Naive thymus-derived CD4-positive, alpha-beta T cell (primary cell): ENCODE measurements around the gene SPSB3. TPM values are rescaled to one million over a fixed set of nuclear protein-coding genes. Genes with fewer than 3 reads are reported as not detected.

Experiments used
- ATAC-seq: fragments of 150-1000 bp; cut with Tn5 transposase; 2 replicates; pipeline ENCODE4 v1.10.0; 2021; ENCODE audit warnings: mild to moderate bottlenecking, moderate library complexity
- CTCF ChIA-PET: fragments of 350-600 bp; sonication (Branson Sonifier 250); formaldehyde crosslinking; loops from one replicate; lab custom pipeline; 2021; ENCODE audit warnings: antibody characterized with exemption; lab: Charles Lee
- POLR2A ChIA-PET: fragments of 350-600 bp; sonication (Branson Sonifier 250); formaldehyde crosslinking; loops from one replicate; lab custom pipeline; 2021; ENCODE audit warnings: antibody characterized with exemption, inconsistent platforms; lab: Charles Lee
- DNase-seq, 9 donors: peaks; one replicate each; pipeline versions ENCODE4 v3.0.0 to v3.0.0-alpha.2; 2020 to 2022; ENCODE audit warnings: mixed read lengths in 1 of 9
- H3K27ac ChIP-seq: one replicate; pipeline ENCODE4 v1.7.0; 2013; ENCODE audit warnings: mild to moderate bottlenecking, low read depth, low read length, moderate library complexity
- H3K27me3 ChIP-seq, 2 donors: one replicate each; pipeline ENCODE4 v1.7.0; 2013; ENCODE audit warnings: low read length in 2 of 2, mild to moderate bottlenecking in 2 of 2, moderate library complexity in 2 of 2; ENCODE audit not compliant: control insufficient read depth in 2 of 2, insufficient read depth in 2 of 2
- H3K36me3 ChIP-seq, 3 experiments: 1 replicate in 2 of 3; 2 replicates in 1 of 3; pipeline ENCODE4 v1.7.0; 2013; ENCODE audit warnings: low read length in 3 of 3, mild to moderate bottlenecking in 3 of 3, moderate library complexity in 1 of 3; ENCODE audit not compliant: insufficient read depth in 3 of 3, control insufficient read depth in 2 of 3
- H3K4me1 ChIP-seq, 2 donors: one replicate each; pipeline ENCODE4 v1.7.0; 2013; ENCODE audit warnings: low read length in 2 of 2, mild to moderate bottlenecking in 2 of 2, moderate library complexity in 1 of 2; ENCODE audit not compliant: control insufficient read depth in 2 of 2, insufficient read depth in 2 of 2
- H3K4me3 ChIP-seq: 2 replicates; pipeline ENCODE4 v1.7.0; 2013; ENCODE audit warnings: mild to moderate bottlenecking, low read length
- H3K9me3 ChIP-seq, 3 experiments: 1 replicate in 2 of 3; 2 replicates in 1 of 3; pipeline ENCODE4 v1.7.0; 2013; ENCODE audit warnings: low read length in 3 of 3; ENCODE audit not compliant: control insufficient read depth in 2 of 3
- H3K27ac Mint-ChIP-seq, 9 donors: one replicate each; pipeline ENCODE4 v1.8.0; 2020 to 2022; ENCODE audit warnings: mixed read lengths in 9 of 9, mild to moderate bottlenecking in 8 of 9, moderate library complexity in 5 of 9, inconsistent platforms in 2 of 9
- H3K27me3 Mint-ChIP-seq, 5 donors: one replicate each; pipeline ENCODE4 v1.8.0; 2021 to 2022; ENCODE audit warnings: mixed read lengths in 5 of 5, mild to moderate bottlenecking in 1 of 5
- H3K36me3 Mint-ChIP-seq, 5 donors: one replicate each; pipeline ENCODE4 v1.8.0; 2020 to 2022; ENCODE audit warnings: mixed read lengths in 5 of 5, mild to moderate bottlenecking in 3 of 5, inconsistent platforms in 1 of 5
- H3K4me1 Mint-ChIP-seq, 7 donors: one replicate each; pipeline ENCODE4 v1.8.0; 2020 to 2022; ENCODE audit warnings: mixed read lengths in 7 of 7, mild to moderate bottlenecking in 3 of 7, inconsistent platforms in 1 of 7
- H3K4me3 Mint-ChIP-seq, 10 donors: one replicate each; pipeline ENCODE4 v1.8.0; 2020 to 2022; ENCODE audit warnings: mild to moderate bottlenecking in 10 of 10, mixed read lengths in 10 of 10, moderate library complexity in 6 of 10, inconsistent platforms in 2 of 10
- H3K9me3 Mint-ChIP-seq, 11 donors: one replicate each; pipeline ENCODE4 v1.8.0; 2020 to 2022; ENCODE audit warnings: mixed read lengths in 11 of 11, mild to moderate bottlenecking in 4 of 11, inconsistent platforms in 1 of 11, moderate library complexity in 1 of 11
- intact Hi-C, 2 donors: fragments of 100-400 bp; cut with micrococcal nuclease; formaldehyde crosslinking; loops; one replicate each; pipeline ENCODE4 v1.15.1; 2023
- polyA plus RNA-seq, 2 donors: library from polyadenylated mRNA; unstranded; fragments of 300-500 nt; fragmentation: Illumina TruSeq; gene quantifications; one replicate each; pipeline ENCODE4 v1.2.3, GENCODE V29; 2021
- total RNA-seq, 6 experiments: library from RNA in 5 of 6; stranded (reverse) in 5 of 6; gene quantifications; 1 replicate in 5 of 6; 2 replicates in 1 of 6; pipeline ENCODE4 v1.2.3 and lab custom pipeline; 2021 to 2026

The SPSB3 gene
- total and polyA plus RNA-seq, 7 experiments from 2014 or later = 38.2 to 127 (median 67.0) TPM

DNA sequence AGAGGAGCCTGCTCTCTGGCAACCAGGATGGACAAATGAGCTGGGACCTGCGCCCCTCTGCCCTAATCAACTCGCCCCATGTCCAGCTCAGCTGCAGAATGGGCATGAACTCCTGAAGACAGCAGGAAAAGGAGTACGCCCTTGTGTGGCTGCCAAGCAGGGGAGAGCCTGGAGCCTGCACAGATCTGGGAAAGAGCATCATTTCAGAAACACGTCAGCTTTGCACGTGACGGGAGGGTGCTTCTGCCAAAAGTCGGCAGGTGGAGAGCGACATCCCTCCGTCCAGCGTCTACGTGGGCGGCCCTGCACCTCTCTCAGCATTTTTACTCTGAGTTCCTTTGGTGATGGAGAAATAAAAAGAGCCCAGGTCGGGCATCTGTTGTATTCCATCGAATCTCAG is 29.5 kb downstream of the SPSB3 start:
- POLR2A ChIA-PET = no interaction called here
- intact Hi-C loops = no loop called here
- Histone ChIP-seq H3K9me3 (no peaks in the 10 kb centered on the region), H3K4me3 (no peak overlapping the region), H3K4me1 (no peaks in the 10 kb centered on the region), H3K36me3 (peaks cover 0 to 66% (median 4%) of the 10 kb centered on the region in 3 experiments), H3K27ac (no peak overlapping the region), H3K27me3 (no peaks in the 10 kb centered on the region)
- H3K4me1 Mint-ChIP-seq = peaks cover 0 to 19% (median 14%) of the 10 kb centered on the region in 7 donors
- H3K36me3 Mint-ChIP-seq = peaks cover 0 to 22% (median 0%) of the 10 kb centered on the region in 5 donors
- ATAC-seq = no peak
- H3K27me3 Mint-ChIP-seq = no peaks in the 10 kb centered on the region
- H3K9me3 Mint-ChIP-seq = no peaks in the 10 kb centered on the region
- H3K27ac Mint-ChIP-seq = no peak overlapping the region
- H3K4me3 Mint-ChIP-seq = no peak overlapping the region
- CTCF ChIA-PET = no interaction called here
- no peak for DNase-seq

DNA sequence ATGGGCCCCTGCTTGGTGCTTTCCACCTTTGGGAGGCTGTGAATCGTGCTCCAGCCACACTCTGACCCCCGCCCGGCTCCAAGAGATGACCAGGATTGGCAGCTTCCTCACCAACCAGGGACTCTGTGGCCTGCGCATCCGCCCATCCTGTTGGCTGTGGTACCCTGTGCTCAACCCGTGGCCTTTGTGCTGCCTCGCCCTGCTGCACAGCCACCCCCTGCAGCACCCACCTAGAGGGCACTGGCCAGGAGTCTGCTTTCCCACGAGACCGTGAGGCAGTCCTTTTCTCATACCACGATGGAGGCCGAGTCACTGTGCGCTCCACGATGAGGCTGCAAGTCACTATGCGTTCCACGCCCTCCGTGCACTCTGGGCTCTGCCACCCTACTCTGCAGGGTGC is 30.4 kb downstream of the SPSB3 start:
- H3K4me1 ChIP-seq = no peaks in the 10 kb centered on the region
- no peaks in the 10 kb centered on the region for H3K9me3 Mint-ChIP-seq
- CTCF ChIA-PET = no interaction called here
- H3K9me3 ChIP-seq = no peaks in the 10 kb centered on the region
- H3K27ac Mint-ChIP-seq = no peak overlapping the region
- H3K27me3 Mint-ChIP-seq = no peaks in the 10 kb centered on the region
- H3K4me3 Mint-ChIP-seq = no peak overlapping the region
- intact Hi-C loops = no loop called here
- H3K4me3 ChIP-seq = no peak overlapping the region
- ATAC-seq (no peak), DNase-seq (no peak)
- H3K27me3 ChIP-seq = no peaks in the 10 kb centered on the region
- H3K36me3 Mint-ChIP-seq = peaks cover 0 to 22% (median 0%) of the 10 kb centered on the region in 5 donors
- POLR2A ChIA-PET = no interaction called here
- H3K36me3 ChIP-seq = peaks cover 0 to 69% (median 5%) of the 10 kb centered on the region in 3 experiments
- H3K27ac ChIP-seq = no peak overlapping the region
- peaks cover 0 to 12% (median 7%) of the 10 kb centered on the region in 7 donors for H3K4me1 Mint-ChIP-seq

DNA sequence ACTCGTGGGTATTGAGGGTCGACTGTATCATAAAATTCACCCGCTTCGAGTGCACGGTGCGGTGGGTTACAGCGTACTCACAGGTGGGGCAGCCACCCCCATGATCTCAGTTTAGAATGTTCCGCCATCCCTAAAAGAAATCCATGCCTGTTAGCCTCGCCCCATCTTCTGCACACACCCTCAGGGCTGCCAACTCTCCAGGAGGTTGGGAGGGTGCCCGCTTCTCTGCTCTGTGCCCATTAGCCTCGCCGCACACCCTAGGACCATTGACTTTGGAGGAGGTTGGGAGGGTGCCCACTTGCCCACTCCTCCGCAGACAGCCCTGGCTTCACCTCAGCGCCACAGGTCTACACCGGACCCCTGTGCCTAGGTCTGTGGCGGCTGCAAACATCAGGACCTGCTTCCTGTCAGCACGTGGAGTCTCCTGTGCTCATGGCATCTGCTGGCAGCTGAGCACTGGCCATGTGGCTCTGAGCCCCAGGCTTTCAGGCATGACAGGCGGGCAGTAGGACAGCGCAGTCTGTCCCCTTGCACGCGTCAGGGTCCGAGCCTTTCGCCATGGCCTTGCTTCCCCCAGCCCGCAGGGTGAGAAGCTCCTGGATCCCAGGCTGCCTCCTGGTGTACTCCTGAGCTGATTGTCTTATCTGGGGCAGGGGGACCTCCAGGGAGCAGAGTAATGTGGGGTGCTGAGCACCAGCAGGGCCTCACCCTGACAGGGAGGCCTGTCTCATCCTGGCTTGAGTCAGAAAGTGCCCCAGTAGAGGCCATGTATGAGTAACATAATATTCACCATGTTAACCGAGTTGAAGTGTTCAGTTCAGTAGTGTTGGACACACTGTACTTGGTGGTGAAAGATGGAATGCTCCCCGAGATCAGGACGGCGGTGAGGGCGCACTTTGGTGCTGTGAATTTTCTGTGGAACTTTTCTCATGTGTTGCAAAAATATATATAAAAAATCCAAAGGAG is 32.9 kb downstream of the SPSB3 start:
- no peak overlapping the region for H3K4me3 Mint-ChIP-seq
- peaks cover 0 to 25% (median 3%) of the 10 kb centered on the region in 5 donors for H3K36me3 Mint-ChIP-seq
- CTCF ChIA-PET = interaction anchor here (0.7 kb wide), 1 partner anchor 51 kb away, joined by 3 read pairs; no protein-coding TSS in a partner anchor
- Histone ChIP-seq H3K36me3 (peaks cover 5 to 84% (median 5%) of the 10 kb centered on the region in 3 experiments), H3K27ac (no peak overlapping the region), H3K4me1 (no peaks in the 10 kb centered on the region), H3K4me3 (no peak overlapping the region), H3K9me3 (no peaks in the 10 kb centered on the region), H3K27me3 (no peaks in the 10 kb centered on the region)
- POLR2A ChIA-PET = no interaction called here
- H3K4me1 Mint-ChIP-seq = peaks cover 0 to 3% (median 0%) of the 10 kb centered on the region in 7 donors
- DNase-seq (no peak), ATAC-seq (no peak)
- intact Hi-C loops = no loop called here
- peak overlapping the region in 1 of 9 donors; percentile 56 for H3K27ac Mint-ChIP-seq
- no peaks in the 10 kb centered on the region for H3K27me3 Mint-ChIP-seq
- no peaks in the 10 kb centered on the region for H3K9me3 Mint-ChIP-seq

DNA sequence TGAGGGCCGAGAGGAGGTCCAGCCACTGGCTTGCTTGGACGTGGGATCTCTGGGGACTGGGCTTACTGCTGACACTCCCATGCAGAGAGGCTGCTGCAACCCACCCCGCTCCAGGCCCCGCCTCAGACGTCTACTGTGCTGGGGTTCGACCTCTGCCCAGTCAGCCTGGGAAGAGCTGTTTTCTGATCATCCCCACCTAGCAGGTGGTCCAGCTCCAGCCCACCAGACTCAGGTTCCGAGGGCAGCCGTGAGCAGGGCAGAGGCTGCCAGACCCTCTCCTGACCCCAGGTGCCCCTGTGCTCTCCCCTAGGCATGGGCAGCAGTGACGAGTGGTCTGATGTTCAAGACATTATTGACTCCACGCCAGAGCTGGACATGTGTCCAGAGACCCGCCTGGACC is 34.4 kb downstream of the SPSB3 start:
- CTCF ChIA-PET = no interaction called here
- no peak overlapping the region for H3K27ac Mint-ChIP-seq
- Histone ChIP-seq H3K4me1 (no peaks in the 10 kb centered on the region), H3K4me3 (no peak overlapping the region), H3K27ac (no peak overlapping the region), H3K9me3 (no peaks in the 10 kb centered on the region), H3K27me3 (no peaks in the 10 kb centered on the region), H3K36me3 (peaks cover 5 to 91% (median 5%) of the 10 kb centered on the region in 3 experiments)
- POLR2A ChIA-PET = no interaction called here
- ATAC-seq = no peak
- no peak for DNase-seq
- H3K4me1 Mint-ChIP-seq = peaks cover 0 to 3% (median 0%) of the 10 kb centered on the region in 7 donors
- H3K9me3 Mint-ChIP-seq = no peaks in the 10 kb centered on the region
- intact Hi-C loops = no loop called here
- no peak overlapping the region for H3K4me3 Mint-ChIP-seq
- peaks cover 0 to 25% (median 3%) of the 10 kb centered on the region in 5 donors for H3K36me3 Mint-ChIP-seq
- no peaks in the 10 kb centered on the region for H3K27me3 Mint-ChIP-seq

DNA sequence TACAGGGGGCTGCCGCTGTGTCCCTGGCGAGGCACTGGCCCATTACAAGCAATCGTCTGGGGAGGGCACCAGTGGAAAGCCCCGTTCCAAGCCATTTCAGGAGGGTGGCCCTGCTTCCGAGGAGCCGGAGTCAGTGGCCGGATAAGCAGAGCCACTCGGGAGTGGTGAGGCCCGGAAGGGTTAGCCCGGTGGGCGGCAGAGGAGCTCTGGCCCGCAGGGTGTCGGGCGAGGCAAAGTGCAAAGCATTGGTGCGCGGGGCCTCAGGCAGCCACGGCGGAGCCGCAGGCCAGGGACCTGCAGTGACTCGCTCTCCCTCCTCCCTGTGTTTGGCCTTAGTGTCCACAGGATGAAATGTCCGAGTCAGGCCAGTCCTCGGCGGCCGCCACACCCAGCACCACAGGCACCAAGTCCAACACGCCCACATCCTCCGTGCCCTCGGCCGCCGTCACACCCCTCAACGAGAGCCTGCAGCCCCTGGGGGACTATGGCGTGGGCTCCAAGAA is 35.6 kb downstream of the SPSB3 start:
- no peak overlapping the region for H3K4me3 Mint-ChIP-seq
- H3K36me3 Mint-ChIP-seq = peaks cover 0 to 18% (median 3%) of the 10 kb centered on the region in 5 donors
- no peak overlapping the region for H3K27ac Mint-ChIP-seq
- ATAC-seq = no peak
- Histone ChIP-seq H3K4me3 (no peak overlapping the region), H3K36me3 (peaks cover 5 to 86% (median 5%) of the 10 kb centered on the region in 3 experiments), H3K27ac (no peak overlapping the region), H3K4me1 (no peaks in the 10 kb centered on the region), H3K9me3 (no peaks in the 10 kb centered on the region), H3K27me3 (no peaks in the 10 kb centered on the region)
- H3K9me3 Mint-ChIP-seq = no peaks in the 10 kb centered on the region
- CTCF ChIA-PET = no interaction called here
- intact Hi-C loops = no loop called here
- no peaks in the 10 kb centered on the region for H3K27me3 Mint-ChIP-seq
- POLR2A ChIA-PET = no interaction called here
- peaks cover 0 to 3% (median 0%) of the 10 kb centered on the region in 7 donors for H3K4me1 Mint-ChIP-seq
- no peak for DNase-seq

DNA sequence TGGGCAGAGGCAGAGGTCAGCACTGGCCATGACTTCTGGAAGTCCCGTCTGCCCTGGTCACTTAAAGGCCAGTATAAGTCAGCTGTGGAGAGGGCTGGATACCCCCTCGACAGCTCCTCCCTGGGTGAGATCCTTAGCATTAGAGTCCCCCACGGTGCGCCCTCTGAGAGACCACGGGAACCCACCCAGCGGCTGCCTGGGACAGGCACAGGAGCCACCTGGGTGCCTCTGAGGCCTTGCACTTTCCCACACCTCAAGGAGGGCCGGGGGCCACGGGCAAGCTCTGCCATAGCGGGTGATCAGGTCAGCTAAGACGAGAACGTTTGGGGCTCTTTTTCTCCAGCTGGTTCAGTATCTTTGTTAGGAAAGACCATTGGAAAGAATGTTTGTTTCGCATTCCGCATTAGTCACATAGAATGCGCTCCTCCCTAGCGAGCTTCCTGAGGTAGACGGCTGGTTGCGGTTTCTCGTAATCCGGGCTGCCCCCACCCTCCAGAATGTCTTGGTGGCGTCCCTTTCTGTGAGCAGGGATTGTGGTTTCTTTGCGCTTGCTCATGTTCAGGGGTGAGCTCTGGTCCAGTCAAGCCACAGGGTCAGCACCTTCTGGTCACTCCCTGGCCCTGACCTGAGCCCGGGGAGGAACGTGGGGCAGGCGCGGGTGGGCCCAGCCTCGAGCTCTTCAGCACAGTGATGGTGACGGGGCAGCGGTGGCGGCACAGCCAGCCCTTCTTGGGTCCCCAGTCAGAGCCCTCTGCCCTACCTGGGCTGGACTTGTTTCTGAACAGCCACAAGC is 36.3 kb downstream of the SPSB3 start:
- Histone ChIP-seq H3K27me3 (no peaks in the 10 kb centered on the region), H3K27ac (no peak overlapping the region), H3K36me3 (peaks cover 5 to 87% (median 5%) of the 10 kb centered on the region in 3 experiments), H3K9me3 (no peaks in the 10 kb centered on the region), H3K4me3 (no peak overlapping the region), H3K4me1 (no peaks in the 10 kb centered on the region)
- DNase-seq (no peak), ATAC-seq (no peak)
- intact Hi-C loops = no loop called here
- no peaks in the 10 kb centered on the region for H3K27me3 Mint-ChIP-seq
- H3K4me1 Mint-ChIP-seq = peaks cover 0 to 3% (median 0%) of the 10 kb centered on the region in 7 donors
- H3K36me3 Mint-ChIP-seq = peaks cover 0 to 13% (median 3%) of the 10 kb centered on the region in 5 donors
- no peak overlapping the region for H3K4me3 Mint-ChIP-seq
- no peak overlapping the region for H3K27ac Mint-ChIP-seq
- ChIA-PET CTCF (no interaction called here), POLR2A (interaction anchor here (1.5 kb wide), 1 partner anchor 10 kb away, joined by 3 read pairs; no protein-coding TSS in a partner anchor)
- H3K9me3 Mint-ChIP-seq = no peaks in the 10 kb centered on the region
